Stimulated activated CD8-positive, alpha-beta memory T cell treated with anti-CD3 and anti-CD28 coated beads, Interleukin-2, amount 100 ng/mL, for 48 hours (primary cell): ENCODE measurements around the gene ARHGEF7.
"Not testable (repeated sequence)": the region's sequence is repeated elsewhere in the genome, so short reads cannot be mapped to it uniquely, and the experiment has no call there.

ENCODE experiments used
- DNase-seq, 2 donors: peaks; one replicate each; pipeline ENCODE4 v3.0.0-alpha.2; 2020; ENCODE audit warnings: low read depth in 2 of 2

ARHGEF7 gene

DNA sequence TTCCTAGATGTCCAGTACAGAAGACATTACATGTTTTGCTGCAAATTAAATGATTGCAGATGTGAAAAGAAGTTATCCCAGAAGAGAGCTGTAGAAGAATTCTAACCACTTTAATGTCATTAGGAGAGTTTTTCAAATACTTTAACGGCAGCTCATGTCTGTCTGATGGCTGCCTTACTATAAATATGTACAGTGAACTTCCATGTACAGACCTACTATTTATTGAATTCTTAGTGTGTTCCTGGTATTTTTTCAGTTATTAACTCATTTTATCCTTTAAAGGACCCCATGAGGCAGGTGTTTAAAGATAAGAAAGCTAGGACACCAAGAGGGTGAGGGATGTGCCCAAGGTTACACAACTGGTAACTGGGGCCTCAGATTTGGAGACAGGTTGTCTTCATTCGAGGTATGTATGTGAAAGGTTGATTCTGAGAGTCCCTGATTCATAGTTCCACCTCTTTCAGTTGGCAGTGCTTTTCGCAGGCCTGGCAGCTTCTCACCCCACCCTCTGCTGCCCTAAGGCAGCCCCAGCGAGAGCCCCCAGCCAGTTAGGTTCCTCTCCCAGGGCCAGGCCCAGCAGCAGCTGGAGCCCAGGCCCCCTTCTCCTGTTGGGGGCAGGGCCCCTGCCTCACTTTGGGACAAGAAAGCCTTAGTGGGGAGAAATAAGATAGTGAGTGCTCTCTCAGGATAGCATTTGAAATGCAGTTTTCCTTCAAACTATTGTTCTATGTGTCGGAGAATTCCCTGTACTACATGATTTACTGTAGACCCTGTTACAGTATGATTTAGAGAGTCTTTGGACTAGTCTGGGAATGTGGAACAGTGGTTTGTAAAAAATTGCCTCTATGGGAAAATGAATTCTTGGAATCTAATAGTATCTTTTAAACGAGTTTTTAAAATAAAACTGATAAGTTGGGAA is 137.6 kb downstream of the ARHGEF7 start:
- no peak for DNase-seq

DNA sequence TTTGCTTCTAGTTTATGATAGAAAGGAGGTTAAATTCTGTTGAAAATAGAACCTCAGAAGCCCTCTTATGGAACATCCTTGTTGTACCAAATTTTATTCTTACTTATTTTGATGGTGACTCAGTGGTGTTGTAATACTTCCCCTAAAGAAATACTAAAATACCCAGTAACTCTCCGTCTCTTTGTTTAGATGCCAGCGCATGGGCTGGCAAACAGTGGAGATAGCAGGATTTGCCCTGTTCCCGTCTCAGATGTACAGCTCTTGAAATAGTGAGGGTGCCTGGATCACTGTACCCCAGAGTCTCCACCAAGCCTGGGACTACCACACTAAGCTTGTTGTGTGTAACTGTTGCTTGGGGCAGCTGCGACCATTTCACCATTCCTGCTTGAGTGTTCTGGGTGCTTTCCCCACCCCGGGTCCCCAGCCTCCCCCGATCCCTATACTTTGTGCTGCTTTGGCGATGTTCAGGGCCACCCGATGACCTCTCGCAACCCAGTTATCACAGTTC is 138.3 kb downstream of the ARHGEF7 start:
- DNase-seq = no peak

DNA sequence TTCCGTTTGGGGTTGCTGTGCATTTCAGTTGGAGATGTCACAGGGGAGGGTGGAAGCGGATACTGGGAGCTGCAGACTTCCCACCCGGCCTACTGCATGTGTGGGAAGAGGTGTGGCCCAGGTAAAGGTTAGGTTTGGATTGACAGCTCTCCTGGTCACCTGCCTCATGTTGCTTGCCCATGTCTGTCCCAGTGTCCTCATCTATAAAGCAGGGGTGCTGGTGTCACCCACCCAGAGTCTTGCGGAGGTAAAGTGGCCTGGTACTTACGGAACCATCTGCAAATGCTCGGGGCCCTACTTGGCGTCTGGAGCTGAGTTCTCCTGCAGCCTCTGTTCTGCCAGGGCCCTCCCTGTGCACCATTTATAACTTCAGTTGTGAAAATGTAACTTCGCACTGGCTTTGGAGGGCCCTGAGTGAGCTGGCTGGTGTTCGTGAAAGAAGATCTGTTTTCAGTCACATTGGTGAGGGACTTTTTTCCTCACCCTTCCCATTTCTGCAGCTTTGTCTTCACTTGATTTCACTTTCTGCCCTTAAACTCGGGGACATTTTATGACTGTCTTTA is 140.2 kb downstream of the ARHGEF7 start:
- no peak for DNase-seq

DNA sequence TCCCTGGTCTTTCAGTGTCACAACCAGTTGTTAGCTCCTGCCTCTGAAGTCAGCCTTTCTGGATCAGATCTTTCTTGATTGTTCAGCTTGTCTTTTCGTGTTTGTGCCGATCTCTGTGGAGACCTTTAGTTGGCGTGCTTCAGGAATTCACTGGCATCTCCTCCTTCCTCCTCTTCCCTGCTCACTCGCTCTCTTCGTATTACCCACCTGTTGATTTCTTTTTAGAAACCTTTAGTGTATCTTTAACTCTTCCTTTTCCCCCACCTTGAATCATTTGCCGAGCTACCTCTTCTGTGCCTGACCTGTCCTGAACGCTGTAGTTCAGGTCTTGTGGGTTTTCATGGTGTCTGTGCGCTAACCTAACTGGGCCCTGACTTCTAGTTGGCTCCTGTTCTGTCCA is 141.3 kb downstream of the ARHGEF7 start:
- no peak for DNase-seq

DNA sequence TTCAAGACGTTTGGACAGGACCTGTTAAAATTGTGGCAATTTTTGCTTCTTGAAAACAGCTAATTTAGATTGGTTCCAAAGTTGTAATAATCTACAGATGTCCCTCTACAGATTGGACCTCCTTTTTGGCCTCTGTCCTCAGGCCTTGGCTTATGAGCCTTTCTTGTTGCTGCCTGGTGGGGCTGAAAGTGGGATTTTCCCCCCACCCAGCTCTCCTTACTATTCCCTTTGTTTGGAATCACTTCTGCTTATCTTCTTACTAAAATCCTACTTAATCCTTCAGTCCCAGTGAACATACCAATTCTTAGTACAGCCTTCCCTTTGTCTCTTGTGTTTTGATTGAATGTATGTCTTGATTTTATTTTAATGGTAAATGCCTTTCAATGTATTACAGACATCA is 141.8 kb downstream of the ARHGEF7 start:
- no peak for DNase-seq

DNA sequence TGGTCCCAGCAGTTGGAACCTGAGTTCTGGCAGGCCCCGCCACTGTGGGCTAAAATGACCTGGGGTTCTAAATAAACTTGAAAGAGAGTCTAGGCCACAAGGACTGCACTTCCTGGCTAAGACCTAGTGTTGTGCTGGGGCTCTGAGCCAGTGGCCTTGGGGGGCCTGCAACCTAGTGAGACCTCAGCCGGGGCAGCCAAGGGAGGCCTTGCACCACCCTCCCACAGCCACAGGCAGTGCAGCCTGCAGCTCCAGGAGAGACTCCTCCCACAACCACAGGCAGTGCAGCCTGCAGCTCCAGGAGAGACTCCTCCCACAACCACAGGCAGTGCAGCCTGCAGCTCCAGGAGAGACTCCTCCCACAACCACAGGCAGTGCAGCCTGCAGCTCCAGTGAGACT is 142.8 kb downstream of the ARHGEF7 start:
- DNase-seq = not testable (repeated sequence)

DNA sequence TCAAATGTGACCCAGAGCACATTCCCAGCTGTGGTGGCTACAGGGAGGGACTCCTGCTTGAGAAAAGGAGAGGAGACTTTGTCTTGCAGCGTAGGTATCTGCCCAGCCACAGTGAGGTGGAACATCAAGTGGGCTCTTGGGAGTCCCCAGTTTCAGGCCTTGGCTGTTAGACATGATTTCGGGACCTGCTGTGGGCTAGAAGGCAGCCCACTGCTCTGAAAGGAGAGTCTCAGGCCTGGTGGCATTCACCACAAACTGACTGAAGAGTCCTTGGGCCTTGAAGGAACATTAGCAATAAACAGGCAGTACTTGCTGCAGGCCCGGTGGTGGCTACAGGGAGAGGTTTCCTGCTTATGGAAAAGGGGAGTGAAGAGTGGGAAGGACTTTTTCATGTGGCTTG is 143.5 kb downstream of the ARHGEF7 start:
- no peak for DNase-seq

DNA sequence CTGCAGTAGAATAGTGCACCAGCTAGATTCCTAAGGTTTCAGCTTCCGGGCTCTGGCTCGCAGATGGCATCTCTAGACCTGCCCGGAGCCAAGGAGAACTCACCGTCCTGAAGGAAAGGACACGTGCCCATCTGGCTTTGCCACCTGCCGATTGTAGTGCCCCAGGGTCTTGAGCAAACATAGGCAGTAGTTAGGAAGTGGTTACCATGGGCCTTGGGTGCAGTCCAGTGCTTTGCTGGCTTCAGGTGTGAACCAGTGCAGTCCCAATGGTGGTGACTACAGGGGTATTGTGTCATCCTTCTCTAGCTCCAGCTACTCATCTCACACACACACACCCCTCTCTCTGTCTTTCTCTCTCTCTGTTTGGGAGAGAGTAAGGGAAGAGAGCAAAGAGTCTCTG is 143.9 kb downstream of the ARHGEF7 start:
- no peak for DNase-seq

DNA sequence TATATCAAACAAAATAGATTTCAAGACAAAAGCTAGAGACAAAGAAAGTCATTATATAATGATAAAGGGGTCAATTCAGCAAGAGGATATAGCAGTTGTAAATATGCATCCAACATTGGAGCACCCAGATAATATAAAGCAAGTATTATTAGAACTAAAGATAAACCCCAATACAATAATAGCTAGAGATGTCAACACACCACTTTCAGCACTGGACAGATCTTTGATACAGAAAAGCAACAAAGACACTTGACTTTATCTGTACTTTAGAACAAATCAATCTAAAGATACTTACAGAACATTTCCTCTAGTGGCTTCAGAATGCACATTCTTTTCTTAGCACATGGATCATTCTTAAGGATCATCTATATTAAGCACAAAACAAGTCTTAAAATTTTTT is 146.2 kb downstream of the ARHGEF7 start:
- no peak for DNase-seq

DNA sequence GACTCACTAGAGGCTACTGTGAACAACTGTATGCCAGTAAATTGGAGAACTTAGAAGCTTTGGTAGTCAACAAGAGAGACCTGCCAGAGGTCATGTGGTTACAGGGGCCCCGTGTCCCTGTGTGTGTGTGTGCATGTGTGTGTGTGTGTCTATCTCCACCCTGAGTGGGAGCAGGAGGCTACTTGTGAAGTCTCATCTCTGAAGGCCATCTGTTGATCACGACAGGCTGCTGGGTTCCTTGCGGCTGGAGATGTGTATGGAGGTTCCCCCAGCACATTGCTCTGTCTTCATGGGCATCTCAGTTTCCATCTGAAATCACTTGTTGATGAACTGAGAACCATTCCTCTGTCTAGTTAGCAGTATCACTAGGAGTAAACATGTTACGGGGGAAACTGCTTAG is 147.2 kb downstream of the ARHGEF7 start:
- DNase-seq = no peak

DNA sequence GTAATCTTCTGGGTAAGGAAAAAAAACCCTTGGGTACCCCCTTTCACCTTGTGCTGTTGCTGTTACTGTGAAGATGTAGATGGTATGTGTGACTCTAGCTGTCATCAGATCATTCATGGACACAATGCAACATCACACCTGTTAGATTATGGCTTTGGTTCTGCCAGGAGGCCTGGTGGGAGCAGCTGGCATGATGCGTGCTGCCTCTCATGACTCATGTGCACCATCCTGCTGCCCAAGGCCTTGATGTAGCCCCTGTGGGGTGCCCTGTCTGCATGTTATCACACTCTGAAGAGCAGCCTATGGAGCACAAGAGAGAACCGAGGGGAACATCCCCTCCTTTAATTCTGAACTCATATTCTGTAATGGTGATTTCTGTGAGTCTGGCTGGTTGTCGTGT is 147.6 kb downstream of the ARHGEF7 start:
- DNase-seq = no peak

DNA sequence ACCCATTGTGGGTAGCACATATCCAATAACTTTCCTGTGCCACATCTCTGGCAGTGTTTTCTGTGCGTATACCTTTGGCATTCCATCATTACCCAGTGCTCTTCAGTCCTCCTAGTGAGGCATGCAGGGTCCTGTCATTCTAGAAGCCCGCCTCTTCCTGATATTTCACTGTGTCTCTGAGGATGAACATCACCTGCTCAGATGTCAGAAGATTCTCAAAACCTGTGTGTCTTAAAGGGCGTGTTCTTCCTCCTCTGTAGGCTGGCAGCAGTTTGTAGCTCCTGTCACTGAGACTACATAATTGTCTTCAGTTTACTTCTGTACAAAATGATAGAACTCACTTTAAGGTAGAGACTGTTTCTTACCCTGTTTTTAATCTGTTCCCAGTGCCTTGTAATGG is 148.5 kb downstream of the ARHGEF7 start:
- no peak for DNase-seq

DNA sequence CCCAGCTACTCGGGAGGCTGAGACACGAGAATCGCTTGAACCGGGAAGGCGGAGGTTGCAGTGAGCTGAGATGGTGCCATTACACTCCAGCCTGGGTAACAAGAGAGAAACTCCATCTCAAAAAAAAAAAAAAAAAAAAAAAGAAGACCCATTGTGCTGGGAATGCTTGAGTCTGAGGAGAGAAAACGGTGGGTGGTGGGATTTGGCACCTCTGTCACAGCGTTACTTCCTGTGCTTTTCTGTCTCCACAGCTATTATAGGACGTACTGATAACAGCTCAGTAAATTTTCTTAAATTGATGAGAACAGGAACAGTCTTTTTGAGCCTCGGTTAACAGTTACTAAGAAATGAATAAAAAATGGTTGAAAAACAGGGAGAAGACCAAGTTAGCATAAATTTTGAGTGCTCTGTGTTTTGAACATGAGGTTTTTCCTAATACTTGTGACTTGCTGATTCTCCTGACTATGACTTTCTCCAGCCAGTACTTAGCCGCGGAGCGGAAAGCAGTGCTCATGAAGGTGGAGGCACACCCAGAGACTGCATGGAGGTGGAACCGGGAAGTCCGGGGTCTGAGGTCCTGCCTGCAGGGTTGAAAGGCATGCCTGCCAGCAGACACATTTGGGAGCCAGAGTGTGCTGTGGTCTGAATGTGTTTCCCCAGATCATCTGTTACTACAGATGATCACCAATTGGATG is 150.0 kb downstream of the ARHGEF7 start:
- DNase-seq = no peak

DNA sequence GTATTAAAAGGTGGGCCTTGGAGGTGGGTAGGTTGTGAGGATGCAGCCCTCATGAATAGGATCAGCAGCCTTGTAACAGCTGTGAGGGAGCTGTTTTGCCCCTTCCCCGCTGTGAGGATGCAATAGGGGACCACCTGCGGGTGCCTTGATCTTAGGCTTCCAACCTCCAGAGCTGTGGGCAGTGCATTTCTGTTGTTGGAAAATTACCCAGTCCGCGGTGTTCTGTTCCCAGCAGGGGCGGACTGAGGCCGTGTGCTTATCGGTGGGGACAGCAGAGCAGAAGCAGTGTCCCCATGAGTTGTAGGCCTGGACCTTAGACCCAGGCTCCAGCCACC is 150.6 kb downstream of the ARHGEF7 start:
- no peak for DNase-seq

DNA sequence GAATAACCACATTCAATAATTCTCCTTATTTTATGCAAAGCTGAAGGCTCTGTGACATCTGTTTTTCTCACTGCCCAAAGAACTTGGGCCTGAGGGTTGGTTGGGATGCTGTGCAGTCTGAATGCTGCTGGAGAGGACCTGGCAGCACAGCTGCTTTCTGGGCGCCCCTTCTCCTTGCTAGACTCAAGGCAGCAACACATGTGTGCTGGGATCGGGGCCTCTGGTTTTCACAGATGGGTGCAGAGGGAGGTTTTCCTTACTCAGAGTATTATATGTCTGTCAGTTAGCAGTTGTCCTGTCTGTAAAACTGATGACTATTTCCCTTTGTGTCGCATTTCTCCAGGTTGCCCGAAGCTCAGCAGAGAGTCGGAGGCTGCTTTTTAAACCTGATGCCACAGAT is 152.1 kb downstream of the ARHGEF7 start:
- DNase-seq = no peak

DNA sequence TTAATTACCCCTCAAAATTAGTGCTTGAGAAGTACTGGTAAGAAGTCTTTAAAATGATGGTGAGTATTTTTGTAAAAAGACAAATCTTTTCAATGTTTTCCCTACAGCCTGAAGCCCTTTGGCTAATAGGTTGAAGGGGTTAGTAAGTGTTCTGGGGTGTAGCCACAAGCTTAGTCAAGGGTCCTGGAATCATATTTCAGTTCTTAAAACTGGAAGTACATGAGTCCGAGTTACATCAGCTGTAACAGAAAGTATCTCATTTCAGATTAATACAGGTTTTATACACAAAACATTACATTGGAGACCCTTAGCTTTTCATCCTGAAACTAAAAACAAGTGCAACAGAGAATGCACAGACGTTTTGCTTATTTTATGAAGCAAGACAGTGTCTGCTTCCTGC is 152.7 kb downstream of the ARHGEF7 start:
- DNase-seq = no peak

DNA sequence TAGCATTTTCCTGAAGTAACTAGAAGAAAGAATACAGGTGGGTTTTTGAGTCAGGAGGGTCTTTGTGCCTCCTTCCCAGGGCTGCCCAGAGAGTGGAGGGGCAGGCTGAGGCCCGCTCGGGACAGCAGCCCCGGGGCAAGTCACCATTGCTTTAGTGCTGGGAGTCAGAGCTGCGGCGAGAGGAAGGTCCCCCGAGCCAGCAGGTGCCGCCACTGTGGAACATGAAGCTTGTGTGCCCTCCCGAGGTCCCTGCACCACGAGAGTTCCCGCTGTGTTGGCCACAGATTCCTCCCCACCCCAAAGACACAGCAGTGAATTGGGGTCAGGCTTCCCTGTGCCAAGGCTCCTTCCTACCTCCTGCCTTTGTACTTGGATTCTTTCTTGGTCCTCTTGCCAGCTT is 154.4 kb downstream of the ARHGEF7 start:
- DNase-seq = no peak

DNA sequence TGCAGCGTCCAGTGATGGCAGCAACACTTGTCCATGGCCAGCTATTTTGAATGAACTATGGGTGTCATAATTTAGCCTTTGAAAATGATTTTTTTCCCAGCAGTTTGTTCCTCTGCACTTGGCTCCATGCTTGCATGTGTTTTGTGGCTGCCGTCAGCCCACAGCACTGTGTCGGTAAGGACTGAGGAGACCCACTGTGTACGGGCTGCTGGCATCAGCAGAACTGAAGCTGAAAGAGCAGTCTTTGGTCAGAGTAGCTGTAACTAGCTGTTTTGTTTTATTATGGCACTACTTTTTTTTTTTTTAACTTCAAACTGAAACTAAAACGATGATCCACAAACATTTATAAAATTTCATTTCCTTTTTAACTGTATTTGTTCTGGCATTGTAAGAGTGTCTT is 155.0 kb downstream of the ARHGEF7 start:
- DNase-seq = no peak

DNA sequence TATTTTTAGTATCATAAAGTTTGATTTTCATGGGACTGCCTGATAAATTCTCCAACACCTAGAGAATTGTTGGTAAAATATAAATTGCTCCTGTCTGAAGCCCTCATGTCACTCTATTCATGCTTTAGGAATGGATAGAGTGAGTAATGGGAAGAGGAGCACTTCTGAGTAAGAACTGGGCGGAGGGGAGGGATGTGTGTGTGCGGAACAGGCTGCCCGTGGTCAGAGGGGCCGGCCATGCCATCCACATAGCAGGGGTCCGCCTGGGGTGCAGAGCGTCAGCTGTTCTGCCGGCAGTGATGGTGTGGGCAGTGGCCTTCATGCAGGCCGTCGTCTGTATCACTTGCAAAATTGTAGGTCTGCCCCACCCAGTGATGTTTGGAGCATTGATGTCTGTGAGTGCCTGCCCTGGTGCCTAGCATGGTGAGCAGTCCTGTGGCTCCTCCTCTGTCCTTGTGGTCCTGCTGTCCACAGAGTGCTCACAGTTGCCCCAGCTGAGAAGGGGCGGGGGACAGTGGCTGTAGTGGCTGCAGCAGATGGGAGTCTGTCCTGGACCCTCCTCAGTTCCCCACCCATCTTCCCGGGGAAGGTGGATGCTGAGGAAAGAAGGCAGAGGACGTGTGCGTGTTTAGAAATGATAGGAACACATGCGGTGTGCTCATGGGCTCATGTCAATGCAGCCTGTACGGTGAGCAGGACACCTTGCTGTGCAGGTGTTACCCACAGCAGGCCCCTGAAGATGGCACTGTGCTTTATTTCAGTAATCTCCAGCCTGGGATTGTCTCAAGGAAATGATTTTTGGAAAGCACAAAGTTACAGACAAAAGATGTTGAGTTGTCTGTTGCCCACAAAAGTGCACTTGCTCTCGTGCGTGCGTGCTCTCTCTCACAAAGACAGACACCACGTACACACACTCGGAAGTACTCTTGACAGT is 155.9 kb downstream of the ARHGEF7 start:
- DNase-seq = no peak

DNA sequence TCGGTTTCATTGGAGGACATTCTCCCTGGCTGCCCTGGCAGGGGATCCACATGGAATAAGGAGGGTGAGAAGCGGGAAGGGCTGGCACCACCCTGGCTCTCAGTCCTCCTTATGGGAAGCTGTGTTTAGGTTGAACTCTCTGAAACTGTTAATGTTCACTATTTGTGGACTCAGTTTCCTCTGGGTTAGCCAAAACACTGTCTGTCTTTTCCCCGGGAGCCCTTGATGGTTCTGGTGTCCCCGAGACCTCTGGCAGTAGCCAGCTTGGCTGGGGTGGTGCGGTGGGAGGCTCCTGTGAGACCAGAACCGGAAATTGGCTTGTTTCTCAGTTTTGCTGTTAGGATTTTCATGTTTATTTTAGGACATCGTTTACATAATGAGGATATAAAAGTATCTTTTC is 157.0 kb downstream of the ARHGEF7 start:
- DNase-seq = no peak

DNA sequence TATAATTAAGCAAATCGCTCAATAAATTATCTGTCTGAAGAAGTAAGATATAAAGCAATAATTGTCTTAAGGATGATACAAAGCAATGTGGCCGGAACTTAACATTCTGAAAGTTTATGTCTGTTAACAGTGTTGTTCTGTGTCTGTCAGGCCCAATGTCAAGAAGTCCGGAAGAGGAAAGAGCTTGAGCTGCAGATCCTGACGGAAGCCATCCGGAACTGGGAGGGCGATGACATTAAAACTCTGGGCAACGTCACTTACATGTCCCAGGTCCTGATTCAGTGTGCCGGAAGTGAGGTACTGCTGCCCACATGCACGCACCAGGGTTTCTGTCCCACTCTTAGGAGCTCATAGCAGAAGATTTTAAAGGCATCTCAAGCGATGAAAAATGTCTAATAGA is 160.3 kb downstream of the ARHGEF7 start:
- no peak for DNase-seq
